MG63 (cell line): ENCODE measurements around the gene TTLL6. TPM values are rescaled to one million over a fixed set of nuclear protein-coding genes. Genes with fewer than 3 reads are reported as not detected.
"Not testable (repeated sequence)": the region's sequence is repeated elsewhere in the genome, so short reads cannot be mapped to it uniquely, and the experiment has no call there.

Experiments used
- DNase-seq: peaks from one replicate; pipeline ENCODE4 v3.0.0-alpha.2; 2020
- H3K27me3 ChIP-seq: fragments of 250-450 bp; sonication (Bioruptor Pico); 2 replicates; pipeline ENCODE4 v1.5.1; 2020; ENCODE audit warnings: mild to moderate bottlenecking, moderate library complexity
- H3K36me3 ChIP-seq: fragments of 250-450 bp; sonication (Bioruptor Pico); 2 replicates; pipeline ENCODE4 v1.5.1; 2020; ENCODE audit warnings: mild to moderate bottlenecking, moderate library complexity
- H3K4me3 ChIP-seq: fragments of 250-450 bp; sonication (Bioruptor Pico); 2 replicates; pipeline ENCODE4 v1.5.1; 2020; ENCODE audit warnings: mild to moderate bottlenecking, moderate library complexity
- H3K9me3 ChIP-seq: fragments of 250-450 bp; sonication (Bioruptor Pico); 2 replicates; pipeline ENCODE4 v1.5.1; 2020; ENCODE audit warnings: mild to moderate bottlenecking, moderate library complexity
- total RNA-seq: library from RNA; depleted of rRNA; stranded (reverse); fragments of >200 nt; shearing (Covaris generic); gene quantifications from 2 replicates; pipeline ENCODE4 v1.2.3, GENCODE V29; 2014; ENCODE audit warnings: low replicate concordance

TTLL6 gene
- total RNA-seq, 1 experiment from 2014 or later: not detected

DNA sequence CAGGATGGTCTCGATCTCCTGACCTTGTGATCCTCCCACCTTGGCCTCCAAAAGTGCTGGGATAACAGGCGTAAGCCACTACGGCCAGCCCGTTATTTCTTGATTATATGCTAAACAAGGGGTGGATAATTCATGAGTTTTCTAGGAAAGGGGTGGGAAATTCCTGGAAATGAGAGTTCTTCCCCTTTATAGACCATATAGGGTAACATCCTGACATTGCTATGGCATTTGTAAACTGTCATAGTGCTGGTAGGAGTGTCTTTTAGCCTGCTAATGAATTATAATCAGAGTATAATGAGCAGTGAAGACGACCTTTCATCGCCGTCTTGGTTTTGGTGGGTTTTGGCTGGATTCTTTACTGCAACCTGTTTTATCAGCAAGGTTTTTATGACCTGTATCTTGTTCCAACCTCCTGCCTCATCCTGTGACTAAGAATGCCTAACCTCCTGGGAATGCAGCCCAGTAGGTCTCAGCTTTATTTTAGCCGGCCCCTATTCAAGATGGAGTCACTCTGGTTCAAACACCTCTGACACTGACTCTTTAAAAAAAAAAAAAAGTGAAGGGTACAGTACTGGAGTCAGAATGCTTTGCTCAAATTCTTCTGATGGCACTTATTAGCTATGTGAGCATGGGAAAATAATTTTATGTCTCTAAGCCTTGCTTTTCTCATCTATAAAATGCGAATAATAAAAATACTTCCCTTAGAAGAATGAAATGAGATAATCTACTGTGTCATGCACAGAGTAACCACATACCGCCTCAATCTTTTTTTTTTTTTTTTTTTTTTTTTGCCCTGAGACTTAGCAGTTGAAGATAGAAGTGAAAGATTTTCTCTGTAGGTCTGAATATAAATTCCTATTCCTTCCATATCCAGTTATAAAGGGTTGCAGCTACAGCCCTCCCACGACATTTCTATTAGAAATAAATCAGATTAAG lies 8.7 kb upstream of the TTLL6 start:
- DNase-seq: peak; percentile 50

DNA sequence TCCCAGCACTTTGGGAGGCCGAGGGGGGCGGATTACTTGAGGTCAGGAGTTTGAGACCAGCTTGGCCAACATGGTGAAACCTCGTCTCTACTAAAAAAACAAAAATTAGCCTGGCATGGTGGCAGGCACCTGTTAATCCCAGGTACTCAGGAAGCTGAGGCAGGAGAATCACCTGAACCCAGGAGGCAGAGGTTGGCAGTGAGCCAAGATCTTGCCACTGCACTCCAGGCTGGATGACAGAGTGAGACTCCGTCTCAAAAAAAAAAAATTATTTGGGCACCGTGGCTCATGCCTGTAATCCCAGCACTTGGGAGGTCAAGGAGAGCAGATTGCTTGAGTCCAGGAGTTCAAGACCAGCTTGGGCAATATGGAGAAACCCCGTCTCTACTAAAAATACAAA lies 3.9 kb upstream of the TTLL6 start:
- not testable (repeated sequence) for H3K36me3 ChIP-seq, H3K9me3 ChIP-seq, DNase-seq, H3K27me3 ChIP-seq, H3K4me3 ChIP-seq

More for the DNA sequence above, 8.7 kb upstream of the TTLL6 start:
- Histone ChIP-seq H3K27me3 (no peaks in the 10 kb centered on the region), H3K9me3 (no peaks in the 10 kb centered on the region), H3K4me3 (no peak overlapping the region), H3K36me3 (no peaks in the 10 kb centered on the region)

DNA sequence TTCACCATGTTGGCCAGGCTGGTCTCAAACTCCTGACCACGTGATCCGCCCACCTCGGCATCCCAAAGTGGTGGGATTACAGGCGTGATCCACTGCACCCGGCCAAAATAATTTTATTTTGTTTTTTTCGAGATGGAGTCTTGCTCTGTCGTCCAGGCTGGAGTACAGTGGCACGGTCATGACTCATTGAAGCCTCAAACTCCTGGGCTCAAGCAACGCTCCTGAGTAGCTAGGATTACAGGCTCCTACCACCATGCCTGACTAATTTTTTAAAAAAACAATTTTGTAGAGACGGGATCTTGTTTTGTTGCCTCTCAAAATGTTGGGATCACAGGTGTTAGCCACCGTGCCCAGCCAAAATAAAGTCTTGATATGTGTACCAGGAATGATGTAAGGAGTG lies 2.4 kb upstream of the TTLL6 start:
- Histone ChIP-seq H3K27me3 (peaks cover 4% of the 10 kb centered on the region; the same call in 1 of the 2 replicates), H3K9me3 (no peaks in the 10 kb centered on the region), H3K4me3 (no peak overlapping the region), H3K36me3 (no peaks in the 10 kb centered on the region)
- peak; percentile 61 for DNase-seq

DNA sequence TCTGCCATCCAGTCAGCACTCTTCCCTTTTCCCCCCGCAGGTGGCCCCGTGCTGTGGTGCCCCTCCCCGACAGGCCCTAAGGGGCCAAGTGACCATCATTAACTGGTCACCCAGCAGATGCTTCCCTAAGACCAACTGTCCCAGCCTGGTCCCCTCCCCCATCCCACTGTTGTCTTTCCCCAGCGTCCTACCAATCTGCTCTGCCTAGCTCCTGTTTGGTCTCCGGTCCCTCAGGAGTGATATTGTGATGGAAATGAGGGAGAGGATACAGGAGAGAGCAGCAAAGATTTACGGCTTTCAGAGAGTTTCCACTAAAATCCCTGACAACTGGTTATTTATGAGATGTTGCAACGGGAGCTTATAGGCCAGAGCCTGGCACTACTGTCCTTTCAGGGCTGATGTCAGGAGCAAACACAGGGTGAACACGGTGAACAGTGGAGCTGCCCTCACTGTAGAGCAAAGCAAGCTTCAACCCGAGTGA lies 1.4 kb upstream of the TTLL6 start:
- no peaks in the 10 kb centered on the region for H3K36me3 ChIP-seq
- no peak for DNase-seq
- peaks cover 7% of the 10 kb centered on the region for H3K27me3 ChIP-seq
- no peaks in the 10 kb centered on the region for H3K9me3 ChIP-seq
- H3K4me3 ChIP-seq: no peak overlapping the region

DNA sequence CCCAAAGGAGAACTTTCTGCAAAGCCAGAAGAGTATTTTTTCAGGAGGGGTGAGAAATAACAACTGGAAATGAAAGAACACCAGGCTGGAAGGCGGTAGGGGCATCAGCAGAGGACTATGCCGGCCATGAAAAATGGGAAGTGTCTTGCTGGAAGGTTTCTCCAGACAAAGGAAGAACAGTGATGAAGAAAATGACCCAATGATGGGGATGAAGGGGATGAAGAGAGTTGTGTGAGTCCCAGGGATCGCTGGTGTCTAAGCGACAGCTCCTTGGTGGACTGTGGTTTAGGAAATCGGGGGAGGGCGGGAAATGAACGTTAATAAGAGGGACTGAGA lies 623 bp downstream of the TTLL6 start:
- Histone ChIP-seq H3K36me3 (no peaks in the 10 kb centered on the region), H3K27me3 (peaks cover 12% of the 10 kb centered on the region), H3K4me3 (peak overlapping the region; percentile 48), H3K9me3 (no peaks in the 10 kb centered on the region)
- no peak for DNase-seq

DNA sequence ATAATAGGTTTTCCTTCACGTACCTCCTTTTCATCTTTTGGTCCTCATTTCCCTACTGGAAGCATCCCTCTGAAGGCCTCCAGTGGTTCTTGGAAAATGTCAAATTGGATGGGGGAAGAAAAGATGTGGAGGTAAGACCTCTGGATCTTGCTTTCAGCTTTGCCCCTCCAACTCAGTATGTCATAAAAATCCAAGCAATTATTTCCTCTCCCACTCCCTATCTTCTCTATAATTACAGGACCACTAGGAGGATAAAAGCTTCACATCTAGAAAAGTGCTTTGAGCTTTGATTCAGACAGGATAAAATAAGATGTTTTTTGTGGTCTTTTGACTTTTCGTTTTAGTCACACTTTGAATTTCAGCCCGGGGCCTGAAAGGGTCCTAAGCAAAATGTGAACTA lies 1.7 kb downstream of the TTLL6 start:
- peaks cover 12% of the 10 kb centered on the region for H3K27me3 ChIP-seq
- no peak for DNase-seq
- no peaks in the 10 kb centered on the region for H3K9me3 ChIP-seq
- H3K36me3 ChIP-seq: no peaks in the 10 kb centered on the region
- no peak overlapping the region for H3K4me3 ChIP-seq

DNA sequence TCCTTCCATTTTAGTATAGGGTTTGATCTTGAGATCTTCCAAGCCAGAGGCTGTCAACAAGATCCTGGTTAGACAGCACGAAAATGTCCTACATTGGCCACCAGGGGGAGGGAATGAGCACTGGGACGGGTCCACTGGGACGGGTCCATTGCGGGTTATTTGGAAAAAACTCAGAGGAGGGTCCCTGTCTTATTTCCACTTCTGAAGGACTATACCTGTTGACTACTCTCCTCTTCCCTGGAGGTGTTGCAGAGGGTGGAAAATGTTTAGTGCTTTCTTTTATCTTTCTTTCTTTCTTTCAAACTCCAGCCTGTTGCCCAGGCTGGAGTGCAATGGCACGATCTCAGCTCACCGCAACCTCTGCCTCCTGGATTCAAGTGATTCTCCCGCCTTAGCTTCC lies 2.5 kb downstream of the TTLL6 start:
- peak; percentile 49 for DNase-seq
- Histone ChIP-seq H3K4me3 (no peak overlapping the region), H3K9me3 (no peaks in the 10 kb centered on the region), H3K27me3 (peaks cover 12% of the 10 kb centered on the region), H3K36me3 (no peaks in the 10 kb centered on the region)

DNA sequence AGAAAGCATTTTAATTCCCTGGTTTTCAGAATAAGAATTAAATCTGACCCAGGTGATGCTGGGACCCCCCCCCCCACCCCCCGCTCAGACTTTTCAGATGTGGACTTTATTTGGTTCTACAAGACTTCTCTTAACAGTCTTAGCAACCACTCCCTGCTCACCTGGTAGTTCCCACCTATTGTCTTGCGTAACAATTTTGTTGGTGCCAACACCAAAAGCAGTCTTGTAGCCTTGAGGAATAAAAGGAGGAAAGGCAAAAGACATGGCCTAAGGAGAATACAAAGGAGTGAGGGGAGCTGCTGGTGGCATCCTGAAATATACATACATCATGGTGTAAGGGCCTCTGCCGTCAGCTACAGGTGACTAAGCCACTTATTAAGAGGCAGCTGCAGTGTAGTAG lies 5.0 kb downstream of the TTLL6 start:
- no peak overlapping the region for H3K4me3 ChIP-seq
- no peaks in the 10 kb centered on the region for H3K36me3 ChIP-seq
- peaks cover 12% of the 10 kb centered on the region for H3K27me3 ChIP-seq
- H3K9me3 ChIP-seq: no peaks in the 10 kb centered on the region
- DNase-seq: no peak

DNA sequence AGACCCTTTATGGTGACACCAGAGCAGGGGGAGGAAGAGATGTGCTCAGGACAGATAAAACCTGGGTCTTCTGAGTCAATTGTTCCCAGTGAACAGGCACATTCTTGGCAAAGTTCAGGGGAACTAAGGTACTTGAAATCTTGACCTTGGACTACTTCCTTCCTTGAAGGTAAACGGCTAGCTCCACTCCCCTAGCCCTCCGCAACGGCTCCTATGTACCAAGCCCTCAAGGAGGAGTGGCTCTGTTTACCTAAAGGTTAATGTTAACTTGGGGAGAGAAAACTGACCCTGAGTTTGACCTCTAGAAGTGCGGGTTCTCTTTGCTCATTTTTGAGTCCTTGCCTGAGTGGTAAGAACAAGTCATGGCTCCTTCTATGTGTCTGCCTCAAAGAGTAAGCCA lies 7.8 kb downstream of the TTLL6 start:
- no peak for DNase-seq
- no peak overlapping the region for H3K4me3 ChIP-seq
- no peaks in the 10 kb centered on the region for H3K36me3 ChIP-seq
- H3K27me3 ChIP-seq: peaks cover 8% of the 10 kb centered on the region; the same call in 1 of the 2 replicates
- no peaks in the 10 kb centered on the region for H3K9me3 ChIP-seq

DNA sequence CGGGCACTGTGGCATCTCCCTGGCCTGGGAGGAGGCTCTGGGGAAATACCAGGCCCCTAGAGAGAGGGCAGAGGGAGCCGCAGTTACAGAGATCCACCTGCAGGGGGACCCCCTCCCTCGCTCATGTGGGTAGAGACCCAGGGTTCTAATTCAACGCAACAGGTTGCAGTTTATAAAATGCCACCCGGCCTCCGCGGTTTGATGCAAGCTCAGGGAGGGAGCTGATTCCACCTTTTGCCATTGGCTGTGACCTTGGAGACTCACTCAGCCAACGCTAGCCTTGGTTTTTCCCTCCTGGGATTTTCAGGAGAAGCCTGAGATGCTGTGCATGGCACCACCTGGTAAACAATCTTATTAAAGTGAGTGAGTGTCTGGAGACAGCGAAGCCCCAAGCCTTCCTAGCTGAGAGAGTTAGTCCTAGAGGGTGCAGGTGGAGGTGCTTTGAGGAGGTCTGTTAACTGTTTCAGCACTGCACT lies 12.1 kb downstream of the TTLL6 start:
- Histone ChIP-seq H3K9me3 (no peaks in the 10 kb centered on the region), H3K4me3 (no peak overlapping the region), H3K27me3 (no peaks in the 10 kb centered on the region), H3K36me3 (no peaks in the 10 kb centered on the region)
- DNase-seq: peak; percentile 65

DNA sequence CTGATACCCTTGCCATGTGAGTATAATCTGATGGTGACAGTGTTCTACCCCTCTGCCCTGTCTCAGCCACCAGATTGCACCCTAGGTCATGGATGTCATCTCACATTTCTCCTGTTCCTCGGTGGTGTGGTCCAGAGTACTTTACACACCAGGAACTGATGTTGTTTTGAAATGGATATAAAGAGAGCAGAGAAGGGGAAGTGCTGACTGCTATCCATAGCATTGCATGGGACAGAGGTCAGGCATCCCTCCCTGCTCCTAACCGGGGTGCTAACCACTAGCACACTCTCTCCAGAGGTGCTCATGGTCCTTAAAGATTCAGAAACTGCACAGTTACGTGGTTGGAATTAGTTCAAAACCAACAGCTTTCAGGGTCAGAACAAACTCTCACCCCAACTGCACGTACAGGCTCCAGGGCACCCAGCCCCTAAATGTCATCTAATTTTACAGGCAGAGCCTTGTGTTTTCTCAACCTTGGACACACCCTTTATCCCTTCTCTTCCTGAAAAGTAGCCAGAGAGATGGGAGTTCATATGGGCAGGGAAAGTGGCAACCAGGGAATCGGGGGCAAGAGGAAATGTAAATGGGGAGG lies 16.3 kb downstream of the TTLL6 start:
- Histone ChIP-seq H3K27me3 (no peaks in the 10 kb centered on the region), H3K4me3 (no peak overlapping the region), H3K36me3 (no peaks in the 10 kb centered on the region), H3K9me3 (no peaks in the 10 kb centered on the region)
- DNase-seq: no peak

DNA sequence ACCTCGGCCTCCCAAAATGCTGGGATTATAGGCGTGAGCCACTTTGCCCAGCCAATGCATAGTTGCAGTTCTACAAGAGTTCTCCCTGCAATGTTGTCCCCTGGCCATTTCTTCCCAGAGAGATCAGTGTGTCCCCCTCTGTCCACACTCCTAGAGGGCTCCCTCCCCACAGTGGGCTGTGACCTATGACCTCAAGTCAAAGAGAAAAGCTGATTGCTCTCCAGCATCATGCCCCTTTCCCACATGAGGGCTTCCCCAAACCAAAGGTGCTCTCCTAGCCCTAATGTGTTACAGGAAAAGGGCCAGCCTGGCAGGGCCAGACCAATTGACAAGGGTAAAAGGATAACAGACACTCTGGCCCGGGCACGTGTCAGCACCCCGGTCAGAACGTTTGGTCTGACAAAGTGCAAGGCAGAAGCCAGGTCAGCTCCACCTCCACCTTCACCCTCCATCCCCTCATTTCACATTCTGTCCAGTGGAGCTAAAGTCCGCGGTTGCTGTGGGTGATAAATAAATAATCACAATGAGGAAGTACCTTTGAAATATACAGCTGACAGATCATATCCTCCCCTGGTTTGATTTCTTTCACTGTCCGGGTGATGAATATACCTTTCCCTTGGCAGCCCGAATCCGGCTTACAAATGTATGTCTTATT lies 17.8 kb downstream of the TTLL6 start:
- no peaks in the 10 kb centered on the region for H3K9me3 ChIP-seq
- no peak overlapping the region for H3K4me3 ChIP-seq
- no peak for DNase-seq
- no peaks in the 10 kb centered on the region for H3K27me3 ChIP-seq
- H3K36me3 ChIP-seq: no peaks in the 10 kb centered on the region

DNA sequence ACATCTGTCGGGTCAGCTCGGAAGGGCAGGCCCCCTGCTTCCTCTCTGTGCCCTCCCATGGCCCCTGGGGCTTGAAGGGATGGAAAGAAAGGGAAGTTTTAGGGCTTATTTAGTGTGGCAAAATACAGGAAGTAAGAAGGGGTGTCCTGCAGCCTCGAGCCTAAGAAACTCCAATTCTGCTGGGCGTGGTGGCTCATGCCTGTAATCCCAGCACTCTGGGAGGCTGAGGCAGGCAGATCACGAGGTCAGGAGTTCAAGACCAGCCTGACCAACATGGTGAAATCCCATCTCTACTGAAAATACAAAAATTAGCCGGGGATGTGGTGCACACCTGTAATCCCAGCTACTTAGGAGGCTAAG lies 20.9 kb downstream of the TTLL6 start:
- not testable (repeated sequence) for H3K27me3 ChIP-seq, H3K36me3 ChIP-seq, H3K4me3 ChIP-seq, H3K9me3 ChIP-seq, DNase-seq

DNA sequence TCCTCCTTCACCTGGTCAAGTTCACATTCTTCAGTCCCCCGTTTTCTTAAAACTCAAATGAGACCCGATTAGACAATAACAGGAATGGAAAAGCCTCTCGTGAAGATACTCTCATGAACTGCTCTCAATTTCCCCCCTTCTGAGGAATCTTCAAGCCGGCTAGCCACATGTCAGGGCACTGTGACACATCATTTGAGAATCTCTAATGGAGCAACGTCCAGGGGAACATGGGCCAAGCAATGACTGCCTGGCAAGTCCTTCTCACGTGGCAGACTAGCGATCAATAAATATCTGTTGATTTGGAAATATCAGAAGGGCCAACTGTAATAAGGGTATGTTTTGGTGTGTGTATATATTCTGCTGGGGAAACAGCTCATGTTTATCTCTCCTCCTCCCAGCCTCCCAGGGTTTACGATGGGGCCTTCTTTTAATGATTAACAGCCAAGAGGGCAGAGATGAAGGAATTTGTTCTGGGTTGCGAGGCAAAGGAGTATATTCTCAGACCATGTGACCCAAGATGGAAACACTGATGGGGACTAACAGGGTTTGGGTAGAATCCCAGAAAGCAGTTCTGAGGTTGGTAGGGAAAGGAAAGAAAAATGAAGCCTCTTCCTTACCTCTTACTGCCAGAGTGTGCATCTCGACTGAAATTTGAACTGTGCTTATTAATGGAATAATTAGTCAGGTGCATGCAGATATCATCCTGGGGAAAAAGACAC lies 21.4 kb downstream of the TTLL6 start:
- H3K9me3 ChIP-seq: no peaks in the 10 kb centered on the region
- H3K36me3 ChIP-seq: no peaks in the 10 kb centered on the region
- no peak overlapping the region for H3K4me3 ChIP-seq
- peak; percentile 83 for DNase-seq
- no peaks in the 10 kb centered on the region for H3K27me3 ChIP-seq

DNA sequence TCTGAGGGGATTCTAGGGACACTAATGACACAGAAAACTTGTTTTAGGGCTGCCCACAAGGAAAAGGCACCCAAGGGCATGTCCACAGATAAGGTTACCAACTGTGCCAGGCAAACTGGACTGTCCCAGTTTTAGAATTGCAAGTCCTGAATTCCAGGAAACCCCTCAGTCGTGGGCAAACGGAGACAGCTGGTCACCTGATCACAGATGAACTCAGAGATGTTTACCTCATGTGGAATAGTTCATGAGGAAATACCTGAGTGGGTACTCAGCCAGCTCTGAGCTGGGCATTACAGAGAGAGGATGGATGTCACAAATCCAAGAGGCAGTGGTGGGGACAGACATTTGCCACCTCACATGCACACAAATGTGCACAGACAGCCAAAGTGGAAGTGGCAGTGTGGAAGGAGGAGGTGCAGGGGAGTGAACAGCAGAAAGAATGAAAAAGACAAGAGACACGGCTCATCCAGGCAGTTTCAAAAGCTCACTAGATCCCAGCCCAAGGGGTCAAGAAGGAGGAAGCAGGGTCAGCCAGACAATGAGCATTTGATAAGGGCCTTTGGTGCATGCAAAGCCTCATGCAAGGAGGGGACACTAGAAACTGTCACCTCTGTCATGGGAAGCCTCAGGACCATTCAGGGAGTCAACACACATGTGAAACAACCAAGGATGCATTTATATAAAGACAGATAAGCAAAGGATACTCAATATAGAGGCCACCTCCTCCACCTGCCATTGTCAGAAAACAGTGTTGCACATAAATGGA lies 24.8 kb downstream of the TTLL6 start:
- H3K27me3 ChIP-seq: no peaks in the 10 kb centered on the region
- no peaks in the 10 kb centered on the region for H3K36me3 ChIP-seq
- no peak for DNase-seq
- no peaks in the 10 kb centered on the region for H3K9me3 ChIP-seq
- H3K4me3 ChIP-seq: no peak overlapping the region
